B cell (primary cell): ENCODE measurements around the gene GAREM1. TPM values are rescaled to one million over a fixed set of nuclear protein-coding genes. Genes with fewer than 3 reads are reported as not detected.

Experiments used
- ATAC-seq: fragments of 200-7000 bp; cut with Tn5 transposase; one replicate; pipeline ENCODE4 v1.10.0; 2021; ENCODE audit warnings: low read depth, mild to moderate bottlenecking, moderate number of reproducible peaks, moderate library complexity
- CTCF ChIA-PET: fragments of 350-600 bp; sonication (Branson Sonifier 250); formaldehyde crosslinking; loops from one replicate; lab custom pipeline; 2021; ENCODE audit warnings: antibody characterized with exemption, inconsistent platforms; lab: Charles Lee
- POLR2A ChIA-PET: fragments of 350-600 bp; sonication (Branson Sonifier 250); formaldehyde crosslinking; loops from one replicate; lab custom pipeline; 2021; ENCODE audit warnings: antibody characterized with exemption; lab: Charles Lee
- DNase-seq: peaks from one replicate; pipeline ENCODE4 v3.0.0; 2013
- H2AFZ ChIP-seq: 2 replicates; pipeline ENCODE4 v1.6.1; 2012; ENCODE audit warnings: mild to moderate bottlenecking, low read depth, low read length; ENCODE audit not compliant: insufficient read depth, poor library complexity, severe bottlenecking
- H3K27ac ChIP-seq, 2 donors: 1 replicate in 1 of 2; 2 replicates in 1 of 2; pipeline ENCODE4 v1.5.1; 2012 to 2013; ENCODE audit warnings: low read length in 2 of 2, mild to moderate bottlenecking in 2 of 2, moderate library complexity in 1 of 2
- H3K27me3 ChIP-seq, 4 experiments: fragments of 200-600 bp in 1 of 4; sonication (generic) in 1 of 4; replicated peaks in 1 of 4; 1 replicate in 2 of 4; 2 replicates in 2 of 4; pipeline versions ENCODE4 v1.6.1 to v1.7.0; 2013 to 2016; ENCODE audit warnings: low read length in 3 of 4, mild to moderate bottlenecking in 2 of 4, mixed read lengths in 1 of 4, moderate library complexity in 1 of 4; ENCODE audit not compliant: insufficient read depth in 4 of 4, control insufficient read depth in 3 of 4; ENCODE audit errors: control extremely low read depth in 1 of 4
- H3K36me3 ChIP-seq, 2 experiments: replicated peaks in 1 of 2; 1 replicate in 1 of 2; 2 replicates in 1 of 2; pipeline versions ENCODE4 v1.6.1 to v1.7.1; 2013; ENCODE audit warnings: low read length in 1 of 2; ENCODE audit not compliant: insufficient read depth in 2 of 2, control insufficient read depth in 1 of 2; ENCODE audit errors: control extremely low read depth in 1 of 2, extremely low read depth in 1 of 2
- H3K4me1 ChIP-seq, 2 donors: fragments of 200-600 bp in 1 of 2; sonication (generic) in 1 of 2; 1 replicate in 1 of 2; 2 replicates in 1 of 2; pipeline versions ENCODE4 v1.5.1 to v1.6.1; 2013 to 2017; ENCODE audit warnings: low read length in 2 of 2; ENCODE audit not compliant: control insufficient read depth in 2 of 2, insufficient read depth in 2 of 2
- H3K4me2 ChIP-seq: replicated peaks from 2 replicates; pipeline ENCODE3; 2012; ENCODE audit warnings: mild to moderate bottlenecking, low read depth, low read length; ENCODE audit not compliant: poor library complexity, severe bottlenecking
- H3K4me3 ChIP-seq, 5 experiments: fragments of 200-600 bp in 1 of 5; sonication (generic) in 1 of 5; 1 replicate in 3 of 5; 2 replicates in 2 of 5; pipeline versions ENCODE4 v1.5.1 to v1.7.0; 2011 to 2016; ENCODE audit warnings: low read length in 4 of 5, mild to moderate bottlenecking in 4 of 5, low read depth in 2 of 5, control low read depth in 1 of 5, moderate library complexity in 1 of 5; ENCODE audit not compliant: insufficient read depth in 1 of 5; ENCODE audit errors: control extremely low read depth in 1 of 5, extremely low read depth in 1 of 5
- H3K79me2 ChIP-seq: fragments of 200-600 bp; sonication (generic); one replicate; pipeline ENCODE4 v1.6.0; 2016; ENCODE audit warnings: low read length; ENCODE audit not compliant: control insufficient read depth, insufficient read depth
- H3K9ac ChIP-seq: fragments of 200-600 bp; sonication (generic); 2 replicates; pipeline ENCODE4 v1.6.1; 2017; ENCODE audit warnings: mild to moderate bottlenecking, low read length, moderate library complexity
- H3K9me3 ChIP-seq, 3 donors: one replicate each; pipeline versions ENCODE4 v1.6.1 to v1.7.1; 2013; ENCODE audit warnings: low read length in 2 of 3; ENCODE audit not compliant: control insufficient read depth in 2 of 3, insufficient read depth in 1 of 3; ENCODE audit errors: control extremely low read depth in 1 of 3
- H4K20me1 ChIP-seq: 2 replicates; pipeline ENCODE4 v1.6.0; 2012; ENCODE audit warnings: mild to moderate bottlenecking, low read length; ENCODE audit not compliant: insufficient read depth, control insufficient read depth, poor library complexity, severe bottlenecking
- H3K27ac Mint-ChIP-seq: one replicate; pipeline ENCODE4 v1.8.0; 2021; ENCODE audit warnings: mixed read lengths
- H3K27me3 Mint-ChIP-seq: one replicate; pipeline ENCODE4 v1.8.0; 2021; ENCODE audit warnings: mixed read lengths
- H3K4me1 Mint-ChIP-seq: one replicate; pipeline ENCODE4 v1.8.0; 2021; ENCODE audit warnings: mixed read lengths
- H3K4me3 Mint-ChIP-seq: one replicate; pipeline ENCODE4 v1.8.0; 2021; ENCODE audit warnings: mixed read lengths
- H3K9me3 Mint-ChIP-seq: one replicate; pipeline ENCODE4 v1.8.0; 2022; ENCODE audit warnings: mixed read lengths; ENCODE audit not compliant: insufficient read depth
- EZH2 ChIP-seq: IDR thresholded peaks from 2 replicates; pipeline ENCODE4 v1.6.1; 2012; ENCODE audit warnings: borderline replicate concordance, low read depth, mild to moderate bottlenecking, moderate library complexity, low read length; ENCODE audit not compliant: insufficient read depth, poor library complexity, severe bottlenecking
- WGBS: methylation state at CpG from one replicate; pipeline ENCODE4 v1.1.5; 2013; ENCODE audit warnings: missing lambda C conversion rate; ENCODE audit not compliant: insufficient coverage; 5-methylcytosine and 5-hydroxymethylcytosine counted together
- intact Hi-C: fragments of 100-400 bp; cut with micrococcal nuclease; formaldehyde crosslinking; loops from one replicate; pipeline ENCODE4 v1.10.0; 2022
- polyA plus RNA-seq: library from polyadenylated mRNA; depleted of rRNA; stranded (reverse); fragments of >200 nt; gene quantifications from 2 replicates; pipeline ENCODE4 v1.2.3, GENCODE V29; 2012
- total RNA-seq, 2 donors: library from RNA; stranded (reverse); fragments of 120-200 nt in 1 of 2; gene quantifications; 1 replicate in 1 of 2; 2 replicates in 1 of 2; pipeline versions ENCODE4 v1.2.3 to v1.2.4, GENCODE V29; 2013 to 2022
- TF ChIP-seq, protein P1 (sequence below): fragments of 200-600 bp; IDR thresholded peaks from one replicate; pipeline ENCODE4 v1.8.0; 2022; ENCODE audit warnings: antibody characterized with exemption, mild to moderate bottlenecking

GAREM1 gene
- total and polyA plus RNA-seq, 2 donors (not counting 1 experiment from before 2014, with no cell fraction given), result not detected

DNA sequence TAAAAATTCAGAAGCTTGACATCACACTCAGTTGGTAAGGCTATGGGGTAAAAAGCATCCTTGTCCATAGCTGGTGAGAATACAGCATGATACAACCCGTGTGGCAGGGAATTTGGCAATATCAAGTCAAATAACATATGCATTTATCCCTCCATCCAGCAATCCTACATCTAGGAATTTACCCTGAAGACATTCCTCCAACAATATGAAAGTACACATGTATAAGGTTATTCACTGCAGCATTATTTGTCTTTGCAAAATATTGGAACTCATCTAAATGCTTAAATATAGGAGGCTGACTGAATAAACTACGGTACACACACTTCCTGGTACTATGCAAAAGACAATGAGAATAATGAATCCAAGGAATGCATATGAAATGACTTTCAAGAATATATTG lies 179.9 kb downstream of the GAREM1 start:
- Histone ChIP-seq H2AFZ (no peak overlapping the region), H3K36me3 (no peaks in the 10 kb centered on the region), H4K20me1 (no peaks in the 10 kb centered on the region), H3K4me2 (no peak overlapping the region), H3K79me2 (no peaks in the 10 kb centered on the region), H3K9ac (no peak overlapping the region), H3K27ac (no peak overlapping the region), H3K27me3 (peaks cover 0 to 3% (median 0%) of the 10 kb centered on the region in 4 experiments), H3K4me3 (no peak overlapping the region), H3K4me1 (no peaks in the 10 kb centered on the region), H3K9me3 (no peaks in the 10 kb centered on the region)
- Mint-ChIP-seq H3K4me3 (no peak overlapping the region), H3K27me3 (peaks cover 9% of the 10 kb centered on the region), H3K4me1 (no peaks in the 10 kb centered on the region), H3K27ac (no peak overlapping the region), H3K9me3 (peaks cover 3% of the 10 kb centered on the region)
- ChIA-PET CTCF (interaction anchor here (0.6 to 1.6 kb wide), 2 partner anchors 13 to 126 kb away, joined by 3 to 5 read pairs; no protein-coding TSS in a partner anchor), POLR2A (no interaction called here)
- ATAC-seq (no peak), DNase-seq (no peak)
- TF ChIP-seq, protein P1, sequence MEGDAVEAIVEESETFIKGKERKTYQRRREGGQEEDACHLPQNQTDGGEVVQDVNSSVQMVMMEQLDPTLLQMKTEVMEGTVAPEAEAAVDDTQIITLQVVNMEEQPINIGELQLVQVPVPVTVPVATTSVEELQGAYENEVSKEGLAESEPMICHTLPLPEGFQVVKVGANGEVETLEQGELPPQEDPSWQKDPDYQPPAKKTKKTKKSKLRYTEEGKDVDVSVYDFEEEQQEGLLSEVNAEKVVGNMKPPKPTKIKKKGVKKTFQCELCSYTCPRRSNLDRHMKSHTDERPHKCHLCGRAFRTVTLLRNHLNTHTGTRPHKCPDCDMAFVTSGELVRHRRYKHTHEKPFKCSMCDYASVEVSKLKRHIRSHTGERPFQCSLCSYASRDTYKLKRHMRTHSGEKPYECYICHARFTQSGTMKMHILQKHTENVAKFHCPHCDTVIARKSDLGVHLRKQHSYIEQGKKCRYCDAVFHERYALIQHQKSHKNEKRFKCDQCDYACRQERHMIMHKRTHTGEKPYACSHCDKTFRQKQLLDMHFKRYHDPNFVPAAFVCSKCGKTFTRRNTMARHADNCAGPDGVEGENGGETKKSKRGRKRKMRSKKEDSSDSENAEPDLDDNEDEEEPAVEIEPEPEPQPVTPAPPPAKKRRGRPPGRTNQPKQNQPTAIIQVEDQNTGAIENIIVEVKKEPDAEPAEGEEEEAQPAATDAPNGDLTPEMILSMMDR, result no peak
- no peak for TF ChIP-seq EZH2
- WGBS, result no CpG with 5 or more reads among the region's 2 CpGs
- intact Hi-C loops, result no loop called here

- no peaks in the 10 kb centered on the region for H3K4me1 Mint-ChIP-seq
Measured at GRCh38 chr18:32289483-32290075, 181.1 kb downstream of the GAREM1 start.

More at GRCh38 chr18:32289483-32290075, 181.1 kb downstream of the GAREM1 start:
- Histone ChIP-seq H3K27me3 (peaks cover 0 to 3% (median 0%) of the 10 kb centered on the region in 4 experiments), H3K4me2 (no peak overlapping the region), H3K4me1 (no peaks in the 10 kb centered on the region), H3K9ac (no peak overlapping the region), H3K27ac (no peak overlapping the region), H4K20me1 (no peaks in the 10 kb centered on the region), H3K79me2 (no peaks in the 10 kb centered on the region), H3K36me3 (no peaks in the 10 kb centered on the region), H2AFZ (no peak overlapping the region), H3K9me3 (no peaks in the 10 kb centered on the region), H3K4me3 (no peak overlapping the region)
- WGBS, result no CpG with 5 or more reads among the region's 1 CpG
- H3K4me3 Mint-ChIP-seq, result no peak overlapping the region
- ATAC-seq (no peak), DNase-seq (no peak)
- peaks cover 3% of the 10 kb centered on the region for H3K9me3 Mint-ChIP-seq
- CTCF ChIA-PET, result interaction anchor here (0.6 to 1.6 kb wide), 7 partner anchors 11 to 952 kb away, joined by 3 to 6 read pairs (median 3); partner anchors contain the start of gene GAREM1
- H3K27ac Mint-ChIP-seq, result no peak overlapping the region
- no peak for TF ChIP-seq EZH2
- TF ChIP-seq, protein P1, result peak; percentile 50
- POLR2A ChIA-PET, result no interaction called here
- H3K27me3 Mint-ChIP-seq, result peaks cover 9% of the 10 kb centered on the region
- intact Hi-C loops, result no loop called here
